Right kidney (tissue), 9 donors: ENCODE data around the gene KLHL12.

Source experiments
- DNase-seq: peaks from one replicate; pipeline ENCODE4 v3.0.0-alpha.2; 2016
- long read RNA-seq, 8 donors: transcript quantifications; one replicate each; lab custom pipeline, GENCODE V29; 2026

KLHL12 gene
- long read RNA-seq, donor 1, partial matches to known transcripts, result 0 of 2 reads
- long read RNA-seq, donor 1, other reads (novel, unspliced or antisense), result 0 of 2 reads
- long read RNA-seq, donor 2, partial matches to known transcripts, result 0 of 3 reads
- long read RNA-seq, donor 2, other reads (novel, unspliced or antisense), result 0 of 3 reads
- long read RNA-seq, donor 3, partial matches to known transcripts, result 0 of 3 reads
- long read RNA-seq, donor 3, other reads (novel, unspliced or antisense), result 0 of 3 reads
- long read RNA-seq, donor 4, transcript KLHL12-203 (12 exons, 3,359 nt), result major isoform, 5 of 5 reads
- long read RNA-seq, donor 4, partial matches to known transcripts, result 0 of 5 reads
- long read RNA-seq, donor 4, other reads (novel, unspliced or antisense), result 0 of 5 reads
- long read RNA-seq, donor 5, transcript KLHL12-203 (12 exons, 3,359 nt), result major isoform, 9 of 9 reads
- long read RNA-seq, donor 5, partial matches to known transcripts, result 0 of 9 reads
- long read RNA-seq, donor 5, other reads (novel, unspliced or antisense), result 0 of 9 reads
- long read RNA-seq, donor 6, partial matches to known transcripts, result 33 of 67 reads
- long read RNA-seq, donor 6, other reads (novel, unspliced or antisense), result 31 of 67 reads
- long read RNA-seq, donor 7, transcript KLHL12-203 (12 exons, 3,359 nt), result major isoform, 8 of 8 reads
- long read RNA-seq, donor 7, partial matches to known transcripts, result 0 of 8 reads
- long read RNA-seq, donor 7, other reads (novel, unspliced or antisense), result 0 of 8 reads
- long read RNA-seq, donor 8, partial matches to known transcripts, result 0 of 4 reads
- long read RNA-seq, donor 8, other reads (novel, unspliced or antisense), result 0 of 4 reads

DNA sequence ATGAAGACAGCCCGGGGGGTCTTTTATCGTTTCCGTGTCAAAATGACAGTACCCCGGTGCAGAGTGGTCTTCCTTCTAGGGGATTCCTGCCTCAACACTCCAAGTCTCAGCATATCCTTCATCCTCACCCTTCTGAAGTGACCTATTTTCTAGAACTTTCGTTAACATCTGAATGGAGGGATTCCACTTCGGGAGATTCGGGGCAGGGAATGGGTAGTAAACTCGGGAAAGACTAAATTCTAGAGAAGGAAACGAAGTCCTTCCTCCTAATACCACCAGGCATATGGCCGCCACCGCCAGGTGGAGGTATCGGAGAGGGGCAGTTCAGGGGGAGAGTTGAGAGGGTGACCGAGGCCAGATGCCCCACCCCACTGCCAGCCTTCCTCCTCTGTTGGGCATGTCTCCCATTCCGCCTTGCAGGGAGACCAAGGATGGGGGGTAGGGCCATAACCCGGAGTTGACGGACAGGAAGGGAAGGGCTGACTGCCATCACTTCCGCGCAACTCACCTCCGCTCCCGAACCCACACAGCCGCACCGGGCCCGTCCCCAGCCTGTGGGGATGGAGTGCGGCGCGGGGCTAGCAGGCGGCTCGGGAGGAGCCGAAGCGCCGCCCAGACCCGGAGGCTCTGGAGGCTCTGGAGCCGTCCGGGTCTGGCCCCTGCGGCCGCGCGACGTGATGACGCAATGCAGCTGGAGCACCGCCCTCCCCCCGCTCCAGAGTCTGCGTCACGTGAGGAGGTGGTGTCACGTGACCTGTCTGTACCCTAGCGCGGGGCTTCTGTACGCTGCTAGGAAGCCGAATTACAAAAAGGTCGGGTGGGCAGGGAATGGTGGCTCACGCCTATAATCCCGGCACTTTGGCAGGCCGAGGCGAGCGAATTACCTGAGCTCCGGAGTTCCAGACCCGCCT, at the start of gene KLHL12:
Gene KLHL12, minus strand, starts transcription at position 654 of the 911 bp plus-strand sequence. CDS start 2,072 bp downstream, outside the sequence.
- peak; percentile 96 for DNase-seq

- DNase-seq, result no peak
Observed at GRCh38 chr1:202976633-202977032, 49.6 kb upstream of the KLHL12 start.

DNA sequence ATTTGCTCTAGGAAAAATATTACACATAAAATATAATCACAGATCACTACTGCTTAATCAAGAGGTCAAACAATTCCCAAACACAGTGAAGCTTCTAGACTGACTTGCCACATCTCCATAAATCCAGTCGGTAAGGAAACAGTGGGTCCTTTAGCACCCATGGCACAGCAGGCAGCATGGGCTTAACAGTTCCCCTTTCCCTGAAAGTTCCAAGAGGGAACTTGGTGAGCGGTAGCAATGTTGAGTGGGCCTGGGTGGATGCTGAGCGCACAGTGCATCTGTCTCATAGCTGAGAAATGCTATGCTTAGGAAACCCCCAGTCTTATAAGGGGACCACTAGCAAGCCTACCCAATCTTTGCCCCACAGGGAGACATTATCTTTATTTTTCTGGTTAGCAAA, 47.8 kb upstream of the KLHL12 start:
- no peak for DNase-seq

DNA sequence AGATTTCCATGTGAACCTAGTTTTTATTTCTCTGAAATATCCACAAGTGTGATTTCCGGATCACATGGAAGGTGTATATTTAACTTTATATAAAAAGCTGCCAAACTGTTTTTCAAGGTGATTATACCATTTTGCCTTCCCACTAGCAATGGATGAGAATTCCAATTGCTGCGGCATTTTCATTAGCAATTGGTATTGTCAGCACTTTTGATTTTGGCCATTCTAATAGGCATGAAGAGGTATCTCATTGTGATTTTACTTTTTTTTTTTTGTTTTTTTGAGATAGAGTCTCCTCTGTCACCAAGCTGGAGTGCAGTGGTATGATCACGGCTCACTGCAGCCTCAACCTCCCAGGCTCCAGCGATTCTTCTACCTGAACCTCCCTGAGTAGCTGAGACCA, 45.0 kb upstream of the KLHL12 start:
- DNase-seq, result no peak

DNA sequence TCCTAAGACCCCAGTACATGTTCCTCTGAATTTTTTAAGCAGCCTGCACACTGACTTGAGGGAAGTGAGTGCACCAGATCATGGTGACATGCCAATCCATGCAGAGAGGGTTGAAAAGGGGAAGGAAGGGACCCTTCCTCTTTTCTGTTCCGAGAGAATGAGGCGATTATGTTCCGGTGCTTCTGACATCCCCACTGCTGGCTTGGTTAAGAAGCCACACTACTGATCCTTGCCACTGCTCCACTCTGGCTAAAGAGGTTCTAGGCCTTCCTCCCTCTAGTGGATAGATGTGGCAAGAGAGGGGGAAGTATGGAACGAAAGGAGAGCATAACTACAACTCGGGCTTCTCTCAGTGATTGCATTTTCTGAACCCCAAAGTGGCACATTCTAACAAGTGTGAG, 41.9 kb upstream of the KLHL12 start:
- DNase-seq, result peak; percentile 27

DNA sequence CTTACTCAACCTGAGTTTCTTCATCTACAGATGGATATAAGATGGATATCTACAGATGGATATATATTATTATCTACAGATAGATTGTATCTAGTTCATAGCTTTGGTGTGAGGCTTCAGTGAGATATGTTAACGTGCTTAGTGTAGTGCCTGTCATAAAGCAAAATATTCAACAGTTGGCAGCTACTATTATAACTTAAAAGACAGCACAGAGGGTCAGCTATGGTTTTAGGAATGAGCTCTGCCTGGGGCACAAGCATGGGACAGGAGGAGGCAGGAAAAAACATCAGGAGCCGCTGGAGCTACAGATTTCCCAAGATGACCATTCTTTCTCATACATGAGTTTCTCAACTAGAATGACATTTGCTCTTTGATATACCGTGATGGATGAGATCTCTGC, 41.3 kb upstream of the KLHL12 start:
- no peak for DNase-seq

- DNase-seq, result peak; percentile 82
Observed at GRCh38 chr1:202967684-202968281, 40.7 kb upstream of the KLHL12 start.

DNA sequence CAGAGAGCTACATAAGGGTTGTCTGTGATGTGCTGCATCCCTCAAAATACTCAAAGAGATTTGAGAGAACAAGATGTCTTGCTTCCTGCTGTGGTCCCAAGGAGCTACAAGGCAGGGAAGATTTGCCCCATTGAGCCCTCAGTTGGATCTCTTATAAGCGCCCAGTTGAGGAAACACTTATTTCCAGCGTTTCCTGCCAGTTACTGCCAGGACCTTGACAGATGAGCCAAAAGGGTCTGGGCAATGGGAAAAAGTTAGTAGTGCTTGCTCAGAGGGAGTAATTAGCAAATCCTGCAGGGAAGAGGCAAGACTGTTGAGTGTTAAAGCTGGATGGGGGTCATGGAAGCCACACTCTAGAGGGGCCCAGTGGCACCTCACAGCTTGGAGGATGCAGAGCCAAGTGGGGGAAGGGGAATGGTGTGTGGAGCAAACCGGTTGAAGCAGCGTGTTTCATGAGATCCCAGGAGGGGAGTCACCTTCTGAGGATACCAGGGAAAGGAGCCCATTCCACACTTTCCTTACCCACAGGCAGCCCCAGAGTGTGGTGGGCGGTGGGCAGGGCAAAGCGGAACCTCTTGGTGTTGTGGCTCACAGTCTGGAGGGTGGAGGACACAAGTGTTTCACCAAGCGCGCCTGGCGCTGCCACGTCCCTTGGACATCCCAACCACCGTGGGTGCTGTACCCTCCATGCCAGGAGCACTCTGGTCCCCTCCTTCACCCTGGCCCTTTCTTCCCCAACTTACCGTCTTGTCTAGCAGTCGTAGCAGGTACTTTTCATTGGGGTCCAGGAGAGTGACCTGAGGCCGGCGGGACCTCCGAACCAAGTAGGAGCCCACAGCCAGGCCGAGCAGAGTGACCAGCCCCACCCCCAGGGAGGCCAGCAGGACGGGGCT, 39.2 kb upstream of the KLHL12 start:
- no peak for DNase-seq

GRCh38 chr1:202965422-202965821, 38.4 kb upstream of the KLHL12 start:
- DNase-seq, result no peak

DNA sequence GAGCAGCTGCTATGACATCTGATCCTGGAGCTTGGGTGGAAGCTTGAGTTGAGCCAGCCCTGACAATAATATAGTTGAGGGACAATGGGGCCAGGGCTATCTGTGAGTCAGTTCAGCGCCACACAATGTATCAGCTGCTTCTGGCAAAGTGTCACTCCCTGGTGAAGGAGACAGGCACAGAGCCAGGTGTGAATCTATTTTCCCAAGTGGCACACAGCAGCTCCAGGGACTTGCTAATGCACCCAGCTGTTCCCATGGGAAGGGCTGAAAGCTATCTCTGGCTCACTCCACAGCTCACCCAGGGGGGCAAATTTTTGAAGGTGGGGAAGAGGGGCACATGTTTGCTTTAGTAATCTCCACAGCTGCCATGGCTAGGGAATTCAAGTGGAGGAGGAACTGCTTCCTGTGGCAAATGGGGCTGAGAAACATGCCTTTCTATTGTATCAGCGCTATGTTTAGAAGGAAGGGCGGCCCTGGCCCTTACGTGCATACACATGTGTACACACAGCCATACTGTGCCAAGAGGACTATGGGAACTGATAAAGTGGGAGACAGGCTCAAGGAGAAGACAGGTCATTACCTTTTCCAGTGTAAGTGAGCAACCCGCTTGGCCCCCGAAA, 37.9 kb upstream of the KLHL12 start:
- no peak for DNase-seq

DNA sequence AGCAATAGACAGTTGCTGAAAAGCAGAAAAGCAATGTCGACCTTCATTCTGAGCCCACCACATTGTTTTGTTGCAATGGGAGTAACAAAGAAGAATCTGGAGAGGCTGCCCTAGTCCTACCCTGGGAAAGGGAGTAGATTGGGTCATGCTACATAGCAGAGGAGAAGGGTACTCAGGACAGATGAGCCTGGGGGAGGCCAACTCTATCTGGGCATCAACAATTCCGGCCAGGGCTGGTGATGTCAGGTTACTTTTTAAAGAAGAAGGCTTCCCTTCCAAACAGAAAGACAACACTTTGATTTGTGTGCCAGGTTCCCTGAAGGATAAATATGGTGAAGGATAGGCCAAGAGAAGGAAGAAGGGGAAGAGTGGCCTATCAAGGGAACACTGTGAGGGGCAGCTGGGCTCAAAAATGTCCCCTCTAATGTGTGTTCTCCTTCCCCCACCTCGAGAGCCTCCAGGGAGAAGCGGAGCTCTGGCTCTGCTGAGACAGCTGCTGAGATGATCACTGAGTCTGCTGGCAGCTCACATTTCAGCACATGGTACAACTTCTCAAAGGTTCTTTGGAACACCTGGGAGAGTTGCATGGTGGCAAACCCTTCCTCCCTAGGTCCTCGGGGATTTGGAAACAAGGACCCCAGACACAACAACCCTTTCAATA, 34.3 kb upstream of the KLHL12 start:
- DNase-seq, result peak; percentile 6

DNA sequence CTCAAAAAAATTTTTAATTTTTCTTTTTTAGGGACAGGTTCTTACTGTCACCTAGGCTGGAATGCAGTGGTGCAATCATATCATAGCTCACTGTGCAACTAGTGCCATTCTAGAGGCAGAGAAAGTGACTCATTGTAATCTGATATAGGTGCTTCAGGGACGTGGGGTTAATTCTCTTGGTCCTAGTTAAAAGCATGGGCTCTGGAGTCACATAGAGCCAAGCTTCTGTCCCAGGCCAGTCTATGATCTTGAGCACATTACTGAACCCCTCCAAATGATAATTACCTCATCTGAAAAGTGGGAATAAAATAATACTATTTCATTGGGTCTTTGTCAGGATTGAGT, 32.2 kb upstream of the KLHL12 start:
- no peak for DNase-seq

GRCh38 chr1:202958544-202959275, 31.7 kb upstream of the KLHL12 start:
- peak; percentile 66 for DNase-seq

DNA sequence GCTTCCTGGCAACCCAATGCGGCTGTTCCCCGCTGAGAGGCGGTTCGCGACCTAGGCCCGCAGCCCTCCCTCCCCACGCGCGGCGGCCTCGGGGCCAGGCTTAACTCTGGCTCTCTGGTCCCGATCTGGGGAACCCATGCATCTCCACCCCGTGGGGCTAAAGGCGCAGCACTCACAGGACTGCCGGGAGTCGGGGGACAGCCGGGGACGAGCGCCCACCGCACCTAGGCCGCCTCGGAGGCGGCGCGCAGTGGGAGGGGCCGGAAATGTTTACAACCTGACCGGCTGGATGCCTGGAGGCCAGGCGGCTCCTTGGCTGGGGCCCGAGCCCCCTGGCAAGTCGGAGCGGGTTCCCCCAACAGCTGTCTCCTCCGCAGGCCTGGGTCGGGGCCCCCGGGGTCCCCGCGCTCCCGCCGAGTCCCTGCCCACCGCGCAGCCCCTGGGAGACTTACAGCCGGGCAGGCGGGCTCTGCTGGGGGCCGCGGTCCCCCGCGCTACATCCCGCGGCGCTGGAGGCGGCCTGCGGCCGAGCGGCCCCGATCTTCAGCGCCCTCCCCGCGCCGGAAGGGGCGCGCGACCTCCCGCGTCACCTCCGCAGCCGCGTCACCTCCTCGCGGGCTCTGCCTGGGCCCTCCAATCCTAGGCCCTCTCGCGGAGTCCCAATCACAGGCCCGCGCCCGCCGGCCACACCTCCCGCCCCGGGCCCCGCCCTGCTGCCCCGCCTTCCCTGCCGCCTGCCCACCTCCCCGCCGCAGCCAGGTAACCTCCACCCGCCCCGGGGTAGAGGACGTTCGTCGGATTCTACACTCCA, 30.9 kb upstream of the KLHL12 start, which contains the start of gene ADIPOR1:
Gene ADIPOR1, minus strand, starts transcription at position 580 of the 811 bp plus-strand sequence. CDS start 7,242 bp downstream, outside the sequence.
- peak; percentile 80 for DNase-seq

GRCh38 chr1:202956969-202957368, 29.9 kb upstream of the KLHL12 start:
- DNase-seq, result no peak

- no peak for DNase-seq
Observed at GRCh38 chr1:202954057-202954745, 27.2 kb upstream of the KLHL12 start.

DNA sequence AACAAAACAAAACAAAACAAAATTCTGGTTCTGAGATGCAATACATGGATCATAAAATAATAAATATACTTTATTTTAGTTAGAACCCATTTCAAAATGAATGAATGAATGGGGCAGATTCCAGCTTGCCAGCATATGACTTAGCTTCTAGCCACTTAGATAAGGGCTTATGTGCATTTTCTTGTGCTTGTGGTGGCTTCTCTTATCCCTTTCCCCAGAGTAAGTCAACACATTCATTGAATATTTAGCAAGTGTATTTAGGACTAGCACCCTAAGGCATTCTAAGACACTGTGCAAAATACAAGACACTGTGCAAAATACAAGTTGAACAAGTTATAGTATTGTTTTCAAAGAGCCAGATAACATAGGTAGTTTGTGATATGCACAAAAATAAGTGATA, 26.4 kb upstream of the KLHL12 start:
- DNase-seq, result no peak

DNA sequence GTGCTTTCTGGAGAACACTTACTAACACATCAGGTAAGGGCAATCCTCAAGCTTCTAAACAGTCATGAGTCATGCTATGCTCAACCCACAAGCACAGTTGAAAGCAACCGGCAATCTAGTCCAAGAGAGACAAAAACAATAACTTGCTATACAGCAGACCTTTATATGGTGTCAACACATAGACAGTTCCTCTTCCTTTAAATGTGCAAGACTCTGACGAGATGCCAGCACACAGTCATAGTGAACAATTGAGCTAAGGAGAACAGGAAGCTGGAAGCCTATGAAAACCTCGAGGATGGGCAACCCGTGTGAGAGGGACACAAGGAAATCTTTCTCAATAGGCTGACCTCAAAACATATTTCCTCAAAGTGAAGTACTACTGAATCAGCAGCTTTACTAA, 25.8 kb upstream of the KLHL12 start:
- DNase-seq, result no peak
